ENCODE data around the gene TOB1.

TOB1 gene

GRCh38 chr17:50832267-50832863, 33.8 kb downstream of the TOB1 start:
- DNase-seq (ENCODE audit: low read depth in 2 of 2): no peak

- DNase-seq (ENCODE audit: low read depth in 2 of 2): no peak
These were observed 34.7 kb downstream of the TOB1 start for GRCh38 chr17:50831471-50831928.

GRCh38 chr17:50830994-50831393, 35.2 kb downstream of the TOB1 start:
- no peak for DNase-seq (ENCODE audit: low read depth in 2 of 2)

- no peak for DNase-seq (ENCODE audit: low read depth in 2 of 2)
These were observed 35.8 kb downstream of the TOB1 start for GRCh38 chr17:50830352-50830751.

- no peak for DNase-seq (ENCODE audit: low read depth in 2 of 2)
These were observed 36.8 kb downstream of the TOB1 start for GRCh38 chr17:50829332-50829731.

GRCh38 chr17:50828508-50829170, 37.5 kb downstream of the TOB1 start:
- no peak for DNase-seq (ENCODE audit: low read depth in 2 of 2)

- DNase-seq (ENCODE audit: low read depth in 2 of 2): no peak
These were observed 41.0 kb downstream of the TOB1 start for GRCh38 chr17:50825188-50825587.

- DNase-seq (ENCODE audit: low read depth in 2 of 2): no peak
These were observed 41.7 kb downstream of the TOB1 start for GRCh38 chr17:50824429-50824828.

- DNase-seq (ENCODE audit: low read depth in 2 of 2): no peak
These were observed 43.6 kb downstream of the TOB1 start for GRCh38 chr17:50822550-50822949.

GRCh38 chr17:50820651-50821050, 45.5 kb downstream of the TOB1 start:
- no peak for DNase-seq (ENCODE audit: low read depth in 2 of 2)

GRCh38 chr17:50818921-50819657, 47.1 kb downstream of the TOB1 start:
- DNase-seq (ENCODE audit: low read depth in 2 of 2): no peak

GRCh38 chr17:50818261-50818660, 47.9 kb downstream of the TOB1 start:
- DNase-seq (ENCODE audit: low read depth in 2 of 2): no peak

- no peak for DNase-seq (ENCODE audit: low read depth in 2 of 2)
These were observed 48.3 kb downstream of the TOB1 start for GRCh38 chr17:50817838-50818237.

GRCh38 chr17:50816771-50817751, 49.1 kb downstream of the TOB1 start:
- peak; percentile 40 to 43 for DNase-seq (ENCODE audit: low read depth in 2 of 2)

GRCh38 chr17:50816271-50816670, 49.9 kb downstream of the TOB1 start:
- DNase-seq (ENCODE audit: low read depth in 2 of 2): no peak

GRCh38 chr17:50815400-50815799, 50.8 kb downstream of the TOB1 start:
- no peak for DNase-seq (ENCODE audit: low read depth in 2 of 2)

GRCh38 chr17:50813583-50813982, 52.6 kb downstream of the TOB1 start:
- no peak for DNase-seq (ENCODE audit: low read depth in 2 of 2)

All from activated CD4-positive, alpha-beta T cell treated with anti-CD3 and anti-CD28 coated beads for 24 hours (primary cell).